ENCODE measurements around the gene PIGQ.

PIGQ gene

DNA sequence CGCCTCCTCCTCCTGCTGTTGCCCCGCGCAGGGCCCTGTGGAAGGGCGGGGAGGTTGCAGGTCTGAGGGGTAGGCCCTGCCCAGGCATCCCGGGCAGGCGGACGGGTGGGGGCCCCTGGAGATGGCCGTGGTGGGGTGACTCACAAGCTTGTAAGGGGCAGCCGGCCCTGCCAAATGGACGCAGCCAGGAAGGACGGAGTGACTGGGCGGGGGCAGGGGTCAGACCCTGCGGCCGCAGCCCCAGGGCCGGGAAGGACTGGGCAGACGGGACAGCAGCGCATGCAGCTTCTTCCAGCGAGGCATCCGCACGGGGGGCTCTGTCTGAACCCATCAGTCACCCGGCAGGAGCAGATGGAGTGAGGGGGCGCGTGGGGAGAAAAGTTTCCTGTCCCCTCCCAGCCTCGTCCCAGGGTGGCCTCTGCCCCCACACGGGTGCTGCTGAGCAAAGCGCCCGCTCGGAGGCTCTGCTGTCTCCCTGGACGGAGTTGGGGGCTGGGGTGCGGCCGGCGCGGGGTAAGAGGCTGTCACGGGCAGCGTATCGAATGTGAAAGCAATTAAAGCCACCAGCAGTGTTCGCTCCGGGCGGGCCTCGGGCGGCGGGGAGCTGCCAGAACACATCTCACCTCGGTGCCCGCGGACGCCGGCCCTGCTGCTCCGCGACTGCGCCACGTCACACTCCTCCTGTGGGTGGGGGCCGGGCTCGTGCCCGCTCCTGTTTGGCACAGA is 15.0 kb upstream of the PIGQ start:
- no peak overlapping the region for H3K27ac ChIP-seq
- TF ChIP-seq, protein P1, sequence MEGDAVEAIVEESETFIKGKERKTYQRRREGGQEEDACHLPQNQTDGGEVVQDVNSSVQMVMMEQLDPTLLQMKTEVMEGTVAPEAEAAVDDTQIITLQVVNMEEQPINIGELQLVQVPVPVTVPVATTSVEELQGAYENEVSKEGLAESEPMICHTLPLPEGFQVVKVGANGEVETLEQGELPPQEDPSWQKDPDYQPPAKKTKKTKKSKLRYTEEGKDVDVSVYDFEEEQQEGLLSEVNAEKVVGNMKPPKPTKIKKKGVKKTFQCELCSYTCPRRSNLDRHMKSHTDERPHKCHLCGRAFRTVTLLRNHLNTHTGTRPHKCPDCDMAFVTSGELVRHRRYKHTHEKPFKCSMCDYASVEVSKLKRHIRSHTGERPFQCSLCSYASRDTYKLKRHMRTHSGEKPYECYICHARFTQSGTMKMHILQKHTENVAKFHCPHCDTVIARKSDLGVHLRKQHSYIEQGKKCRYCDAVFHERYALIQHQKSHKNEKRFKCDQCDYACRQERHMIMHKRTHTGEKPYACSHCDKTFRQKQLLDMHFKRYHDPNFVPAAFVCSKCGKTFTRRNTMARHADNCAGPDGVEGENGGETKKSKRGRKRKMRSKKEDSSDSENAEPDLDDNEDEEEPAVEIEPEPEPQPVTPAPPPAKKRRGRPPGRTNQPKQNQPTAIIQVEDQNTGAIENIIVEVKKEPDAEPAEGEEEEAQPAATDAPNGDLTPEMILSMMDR (conservative IDR thresholded peaks at IDR 0.05), result no peak

DNA sequence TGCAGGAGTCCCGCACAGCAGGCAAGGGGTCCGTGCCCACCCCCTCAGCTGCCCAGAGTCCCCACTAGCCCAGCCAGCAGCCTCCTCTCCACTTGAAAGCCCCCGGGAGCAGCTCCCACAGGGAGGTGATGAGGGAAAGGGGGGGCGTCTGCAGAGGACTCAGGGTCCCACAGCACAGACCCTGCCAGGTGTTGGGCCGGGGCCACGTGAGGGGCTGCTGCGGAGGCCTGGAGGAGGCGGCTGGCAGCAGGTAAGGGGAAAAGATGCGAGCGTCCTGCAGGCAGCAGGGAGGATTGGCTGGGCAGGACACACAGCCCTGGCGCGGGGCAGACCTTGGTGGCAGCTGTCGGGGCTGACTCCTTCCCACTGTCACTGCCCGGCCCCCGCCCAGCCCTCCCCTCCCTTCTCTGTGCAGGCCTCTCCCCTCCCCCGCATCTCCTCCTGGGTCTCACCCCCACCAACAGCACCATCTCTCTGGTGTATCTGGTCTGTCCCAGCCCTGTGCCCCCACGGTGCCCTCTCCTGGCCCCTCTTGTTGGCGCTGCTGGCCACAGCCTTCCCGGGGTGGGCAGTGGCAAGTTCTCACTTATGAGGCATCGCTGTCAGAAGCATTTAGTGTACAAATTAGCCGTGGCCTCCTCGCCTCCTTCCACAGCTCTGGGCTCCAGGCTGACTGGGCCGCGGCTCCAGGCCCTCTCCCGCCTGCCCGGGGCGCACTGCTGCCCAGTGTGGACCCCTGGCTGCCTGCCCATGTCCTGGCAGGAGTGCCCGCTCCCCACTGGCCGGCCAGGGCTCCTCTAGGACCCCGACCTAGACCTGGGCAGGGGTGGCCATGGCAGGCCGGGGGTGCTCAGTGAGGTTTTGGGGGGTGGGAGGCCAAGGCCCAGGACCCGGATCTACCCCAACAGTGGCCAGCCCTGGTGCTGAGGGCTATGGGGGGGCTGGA is 14.0 kb upstream of the PIGQ start:
- TF ChIP-seq, protein P1 (conservative IDR thresholded peaks at IDR 0.05), result no peak
- no peak overlapping the region for H3K27ac ChIP-seq

DNA sequence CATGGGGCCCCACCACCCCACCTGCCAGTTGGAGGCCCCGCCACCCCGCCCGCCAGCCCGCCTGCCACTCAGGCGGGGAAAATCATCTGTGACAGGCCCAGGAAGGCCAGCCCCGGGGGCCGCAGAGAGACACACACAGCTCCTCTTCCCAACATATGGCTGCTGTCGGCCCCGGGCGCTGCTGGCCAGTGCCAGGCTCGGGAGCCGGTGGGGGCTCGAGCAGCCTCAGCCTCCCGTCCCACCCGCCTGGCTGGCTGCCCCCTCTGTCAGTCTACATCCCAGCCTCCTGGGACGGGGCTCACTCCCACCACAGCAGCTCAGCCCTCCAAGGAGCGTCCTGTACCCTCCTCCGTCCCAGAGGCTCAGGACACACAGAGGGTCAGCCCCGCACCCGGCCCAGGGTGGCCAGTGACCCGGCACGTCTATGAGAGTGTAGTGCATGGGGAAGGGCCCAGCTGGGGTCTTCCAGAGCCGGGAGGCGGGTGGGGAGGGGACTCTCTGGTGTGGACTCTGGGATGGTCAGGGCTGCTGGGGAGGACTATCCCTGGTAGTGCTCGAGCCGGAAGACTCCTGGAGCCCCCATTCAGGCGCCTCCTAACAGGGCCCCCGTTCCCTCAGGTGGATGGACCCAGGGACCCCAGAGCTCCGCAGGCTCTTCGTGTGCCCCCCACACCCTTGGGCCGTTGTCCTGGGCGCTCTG is 13.1 kb upstream of the PIGQ start:
- H3K27ac ChIP-seq, result no peak overlapping the region
- TF ChIP-seq, protein P1 (conservative IDR thresholded peaks at IDR 0.05), result no peak

DNA sequence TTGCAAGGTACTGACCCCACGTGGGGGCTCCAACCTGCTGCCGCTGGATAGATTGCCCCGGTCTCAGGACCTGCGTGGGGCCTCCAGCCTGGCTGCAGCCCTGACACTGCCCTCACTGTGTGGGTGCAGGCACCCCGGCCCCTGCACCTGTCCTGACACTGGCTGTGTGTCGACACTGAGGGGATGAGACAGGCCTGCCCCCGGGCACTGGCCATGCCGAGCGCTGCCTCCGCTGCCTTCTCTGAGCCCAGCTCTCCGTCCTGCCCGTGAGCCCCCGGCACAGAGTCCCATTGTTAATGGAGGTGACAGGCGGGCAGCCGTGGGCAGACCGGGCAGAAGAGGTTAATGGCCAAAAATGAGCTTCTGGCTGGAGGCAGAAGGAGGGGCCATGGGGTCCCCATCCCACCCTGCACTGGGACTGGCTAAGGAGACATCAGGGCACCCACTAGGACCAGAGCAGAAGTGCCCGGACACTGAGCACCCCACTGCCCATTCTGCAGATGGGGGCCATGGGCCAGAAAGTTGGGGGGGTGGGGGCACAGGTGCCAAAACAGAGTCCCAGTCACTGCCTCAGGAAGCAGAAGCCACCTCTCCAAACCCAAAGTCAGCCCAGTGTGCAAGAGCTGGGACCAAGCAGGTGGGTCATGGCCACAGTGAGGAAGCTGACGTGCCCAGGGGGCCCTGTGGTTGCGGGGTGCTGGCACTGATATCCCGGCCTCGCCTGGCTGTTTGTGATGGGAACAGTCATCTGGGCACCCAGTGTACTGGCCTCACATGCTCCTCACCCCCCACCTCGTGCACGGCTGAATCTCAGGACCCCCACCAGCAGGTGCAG is 12.1 kb upstream of the PIGQ start:
- no peak overlapping the region for H3K27ac ChIP-seq
- TF ChIP-seq, protein P1 (conservative IDR thresholded peaks at IDR 0.05), result no peak

DNA sequence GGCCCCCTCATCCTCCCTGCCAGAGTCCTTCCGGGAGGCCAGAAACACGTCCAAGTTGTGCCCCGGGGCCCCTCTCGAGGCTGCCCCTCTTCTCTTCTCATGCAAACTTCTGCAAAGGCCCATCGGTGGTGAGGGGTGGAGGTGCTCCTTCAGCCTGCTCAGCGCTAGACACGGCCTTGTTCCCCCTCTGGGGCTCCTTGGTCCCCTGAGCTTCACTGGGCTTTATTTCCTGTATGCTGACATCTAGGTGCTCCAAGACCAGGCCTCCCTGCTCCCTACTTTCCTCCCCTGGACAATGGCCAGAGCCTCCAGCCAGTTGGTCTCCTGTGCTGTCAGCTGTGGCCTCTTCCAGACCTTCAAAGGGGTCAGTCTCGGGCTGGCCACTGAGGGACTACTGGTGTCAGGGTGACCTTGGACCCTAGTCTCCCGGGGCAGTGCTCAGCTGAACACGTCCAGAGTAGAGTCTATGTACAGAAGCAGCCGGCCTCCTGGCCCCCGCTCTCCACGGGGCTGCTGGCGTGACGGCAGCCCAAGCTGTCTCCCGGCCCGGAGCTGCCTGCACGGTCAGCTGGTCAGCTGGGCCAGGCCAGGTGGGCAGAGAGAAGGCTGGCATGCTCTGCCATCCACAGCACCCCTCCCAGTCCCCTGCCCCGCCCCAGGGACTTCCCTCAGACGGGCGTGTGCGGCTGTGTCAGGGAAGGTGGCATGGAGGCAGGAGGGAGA is 11.3 kb upstream of the PIGQ start:
- TF ChIP-seq, protein P1 (conservative IDR thresholded peaks at IDR 0.05), result no peak
- no peak overlapping the region for H3K27ac ChIP-seq

DNA sequence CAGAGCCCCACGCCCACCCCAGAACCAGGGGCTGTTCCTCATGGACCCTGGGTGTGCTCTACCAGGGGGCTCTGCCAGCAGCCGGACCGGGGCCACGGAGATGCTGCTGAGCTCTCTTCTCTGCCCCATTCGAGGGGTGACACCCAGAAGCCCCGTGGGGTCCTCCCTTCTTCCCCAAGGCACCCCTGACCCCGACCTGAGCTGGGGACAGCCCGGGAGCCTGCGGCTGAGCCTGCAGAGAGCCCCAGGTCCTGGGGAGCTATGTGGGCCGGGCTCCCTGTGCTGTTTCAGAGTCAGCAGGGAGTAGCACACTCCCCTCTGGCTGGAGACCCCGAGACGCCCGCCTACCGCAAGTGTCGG is 10.8 kb upstream of the PIGQ start:
- TF ChIP-seq, protein P1 (conservative IDR thresholded peaks at IDR 0.05), result no peak
- H3K27ac ChIP-seq, result no peak overlapping the region

All from VCaP (cell line).